ENCODE measurements around the gene MAGED4B. TPM values are rescaled to one million over a fixed set of nuclear protein-coding genes. Genes with fewer than 3 reads are reported as not detected.
A peak's percentile ranks its signal among the peaks of the same experiment; 100 is the strongest.
"Not testable (repeated sequence)": the region's sequence is repeated elsewhere in the genome, so short reads cannot be mapped to it uniquely, and the experiment has no call there.

Gene MAGED4B
- 5.6 TPM for polyA plus RNA-seq

GRCh38 chrX:52068666-52069640, at the start of gene MAGED4B:
Gene MAGED4B, minus strand, starts transcription at chrX:52069183. Its CDS starts 1,011 bp downstream, at chrX:52068172.
- H3K27me3 Mint-ChIP-seq, H3K36me3 Mint-ChIP-seq, H3K4me3 Mint-ChIP-seq, H3K4me1 Mint-ChIP-seq, H3K9me3 Mint-ChIP-seq, H3K27ac Mint-ChIP-seq: not testable (repeated sequence)

- Mint-ChIP-seq H3K4me3 (no peak overlapping the region), H3K9me3 (peaks cover 0 to 4% (median 0%) of the 10 kb centered on the region in 3 donors), H3K36me3 (no peaks in the 10 kb centered on the region)
These were observed 49.3 kb upstream of the MAGED4B start for GRCh38 chrX:52118262-52118661.

GRCh38 chrX:52082578-52082977, 13.6 kb upstream of the MAGED4B start:
- Mint-ChIP-seq H3K4me3 (no peak overlapping the region), H3K27ac (no peak overlapping the region), H3K27me3 (peaks cover 2% of the 10 kb centered on the region), H3K36me3 (no peaks in the 10 kb centered on the region), H3K4me1 (peaks cover 5 to 12% (median 9%) of the 10 kb centered on the region in 3 donors), H3K9me3 (peaks cover 0 to 9% (median 0%) of the 10 kb centered on the region in 3 donors)

More at GRCh38 chrX:52118262-52118661, 49.3 kb upstream of the MAGED4B start:
- Mint-ChIP-seq H3K27me3 (peaks cover 2% of the 10 kb centered on the region), H3K27ac (peak overlapping the region in 1 of 3 donors; percentile 18), H3K4me1 (no peaks in the 10 kb centered on the region)

- Mint-ChIP-seq H3K36me3 (no peaks in the 10 kb centered on the region), H3K27ac (no peak overlapping the region), H3K9me3 (peaks cover 0 to 9% (median 0%) of the 10 kb centered on the region in 3 donors), H3K27me3 (no peaks in the 10 kb centered on the region), H3K4me1 (peaks cover 6 to 13% (median 11%) of the 10 kb centered on the region in 3 donors), H3K4me3 (no peak overlapping the region)
These were observed 9.1 kb upstream of the MAGED4B start for GRCh38 chrX:52078131-52078530.

- not testable (repeated sequence) for H3K36me3 Mint-ChIP-seq, H3K4me1 Mint-ChIP-seq, H3K9me3 Mint-ChIP-seq, H3K27ac Mint-ChIP-seq, H3K4me3 Mint-ChIP-seq, H3K27me3 Mint-ChIP-seq
These were observed 26.7 kb downstream of the MAGED4B start for GRCh38 chrX:52042288-52042687.

- H3K36me3 Mint-ChIP-seq: no peaks in the 10 kb centered on the region
- H3K4me3 Mint-ChIP-seq: no peak overlapping the region
- no peaks in the 10 kb centered on the region for H3K4me1 Mint-ChIP-seq
- H3K27me3 Mint-ChIP-seq: peaks cover 9% of the 10 kb centered on the region
- H3K27ac Mint-ChIP-seq: no peak overlapping the region
- H3K9me3 Mint-ChIP-seq: no peaks in the 10 kb centered on the region
These were observed 34.8 kb downstream of the MAGED4B start for GRCh38 chrX:52034211-52034610.

GRCh38 chrX:52031371-52031770, 37.6 kb downstream of the MAGED4B start:
- H3K4me1 Mint-ChIP-seq: no peaks in the 10 kb centered on the region
- H3K4me3 Mint-ChIP-seq: no peak overlapping the region
- no peak overlapping the region for H3K27ac Mint-ChIP-seq
- peaks cover 0 to 4% (median 3%) of the 10 kb centered on the region in 3 donors for H3K9me3 Mint-ChIP-seq
- no peaks in the 10 kb centered on the region for H3K36me3 Mint-ChIP-seq
- peaks cover 13% of the 10 kb centered on the region for H3K27me3 Mint-ChIP-seq

GRCh38 chrX:52015794-52016193, 53.2 kb downstream of the MAGED4B start:
- H3K27me3 Mint-ChIP-seq: no peaks in the 10 kb centered on the region
- no peaks in the 10 kb centered on the region for H3K4me1 Mint-ChIP-seq
- no peak overlapping the region for H3K27ac Mint-ChIP-seq
- H3K36me3 Mint-ChIP-seq: no peaks in the 10 kb centered on the region
- H3K4me3 Mint-ChIP-seq: no peak overlapping the region
- H3K9me3 Mint-ChIP-seq: no peaks in the 10 kb centered on the region

Other genes starting within 250 kb of the MAGED4B start
- gene MAGED1, start 175.6 kb downstream of the MAGED4B start, polyA plus RNA-seq: 35.8 TPM
- 1.1 TPM for gene MAGED4, start 115.7 kb upstream of the MAGED4B start, polyA plus RNA-seq